ENCODE data around the gene TRAPPC12. TPM values are rescaled to one million over a fixed set of nuclear protein-coding genes. Genes with fewer than 3 reads are reported as not detected.

TRAPPC12 gene
- total and polyA plus RNA-seq, 8 donors: 83.0 to 119 (median 100.0) TPM

DNA sequence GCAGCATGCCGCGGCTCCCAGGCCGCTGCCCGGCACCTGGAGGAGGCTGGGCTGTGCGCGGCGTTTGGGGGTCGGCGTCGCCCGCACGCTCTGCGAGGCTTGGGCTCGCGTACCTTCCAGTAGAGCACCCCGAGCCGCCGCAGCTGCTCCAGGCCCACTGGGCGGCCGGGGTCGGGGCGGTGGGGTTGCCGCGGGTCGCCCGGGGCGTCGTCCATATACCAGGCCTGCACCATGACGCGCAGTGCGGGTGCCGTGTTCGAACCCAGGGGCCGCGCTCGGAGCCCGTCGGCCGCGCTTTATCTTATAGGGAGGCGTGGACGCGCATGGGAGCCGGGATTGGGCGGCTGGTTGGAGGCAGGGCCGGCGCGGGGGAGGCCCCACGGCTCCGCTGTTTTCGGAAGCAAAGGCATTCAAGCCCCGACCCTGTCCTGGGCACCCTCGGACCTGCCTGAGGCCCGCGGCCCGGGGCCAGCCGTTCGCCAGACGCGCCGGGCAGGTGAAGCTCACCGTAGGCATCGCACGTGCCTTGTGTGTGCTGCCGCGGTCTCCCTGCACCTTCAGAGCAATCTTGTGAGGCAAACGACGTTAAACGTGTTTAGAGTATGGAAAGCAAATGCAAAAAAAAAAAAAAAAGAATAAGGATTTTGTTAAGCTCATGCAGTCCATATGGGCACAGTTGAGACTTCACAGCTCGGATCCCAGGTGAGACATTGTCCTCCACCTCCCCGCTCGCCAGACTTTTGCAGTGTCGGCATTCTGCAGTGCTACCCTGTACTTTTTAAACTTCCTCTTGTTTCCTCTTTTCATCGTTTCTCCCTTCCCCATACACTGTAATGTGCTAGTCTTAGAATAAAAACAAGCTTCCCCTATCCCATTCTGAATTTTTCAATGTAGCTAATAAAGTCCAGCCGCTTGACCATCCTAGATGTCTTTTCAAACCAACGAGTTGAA is 140.0 kb downstream of the TRAPPC12 start, which contains the start of gene ADI1:
Gene ADI1 (minus strand): TSS at position 277 of the 951 bp plus-strand sequence. CDS start 44 bp downstream, at position 233.
- intact Hi-C loops (cut with DNase I): no loop called here

GRCh38 chr2:3520591-3520990 is 141.1 kb downstream of the TRAPPC12 start:
- H3K36me3 ChIP-seq: no peaks in the 10 kb centered on the region
- no peak for DNase-seq
- H3K9me3 ChIP-seq: peaks cover 0 to 2% of the 10 kb centered on the region in 2 donors
- H3K4me3 ChIP-seq: no peak overlapping the region
- TF ChIP-seq, protein P1, sequence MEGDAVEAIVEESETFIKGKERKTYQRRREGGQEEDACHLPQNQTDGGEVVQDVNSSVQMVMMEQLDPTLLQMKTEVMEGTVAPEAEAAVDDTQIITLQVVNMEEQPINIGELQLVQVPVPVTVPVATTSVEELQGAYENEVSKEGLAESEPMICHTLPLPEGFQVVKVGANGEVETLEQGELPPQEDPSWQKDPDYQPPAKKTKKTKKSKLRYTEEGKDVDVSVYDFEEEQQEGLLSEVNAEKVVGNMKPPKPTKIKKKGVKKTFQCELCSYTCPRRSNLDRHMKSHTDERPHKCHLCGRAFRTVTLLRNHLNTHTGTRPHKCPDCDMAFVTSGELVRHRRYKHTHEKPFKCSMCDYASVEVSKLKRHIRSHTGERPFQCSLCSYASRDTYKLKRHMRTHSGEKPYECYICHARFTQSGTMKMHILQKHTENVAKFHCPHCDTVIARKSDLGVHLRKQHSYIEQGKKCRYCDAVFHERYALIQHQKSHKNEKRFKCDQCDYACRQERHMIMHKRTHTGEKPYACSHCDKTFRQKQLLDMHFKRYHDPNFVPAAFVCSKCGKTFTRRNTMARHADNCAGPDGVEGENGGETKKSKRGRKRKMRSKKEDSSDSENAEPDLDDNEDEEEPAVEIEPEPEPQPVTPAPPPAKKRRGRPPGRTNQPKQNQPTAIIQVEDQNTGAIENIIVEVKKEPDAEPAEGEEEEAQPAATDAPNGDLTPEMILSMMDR (IDR thresholded peaks at IDR 0.05): no peak
- intact Hi-C loops (cut with DNase I): no loop called here
- H3K4me1 ChIP-seq: peaks cover 26 to 43% of the 10 kb centered on the region in 2 donors
- H3K27me3 ChIP-seq: no peaks in the 10 kb centered on the region
- no peak for ATAC-seq
- H3K27ac ChIP-seq: no peak overlapping the region

More for the DNA sequence above, 140.0 kb downstream of the TRAPPC12 start, which contains the start of gene ADI1:
- Histone ChIP-seq H3K9me3 (peaks cover 0 to 8% of the 10 kb centered on the region in 2 donors), H3K27me3 (no peaks in the 10 kb centered on the region), H3K36me3 (no peaks in the 10 kb centered on the region), H3K4me1 (peaks cover 26 to 39% of the 10 kb centered on the region in 2 donors), H3K4me3 (peak within 1 kb of the TSS; percentile 68 to 87), H3K27ac (peak within 1 kb of the TSS; percentile 96 to 99)
- DNase-seq (peak; percentile 69 to 96 (median 85)), ATAC-seq (peak; percentile 86)
- TF ChIP-seq, protein P1 (IDR thresholded peaks at IDR 0.05): no peak

- Histone ChIP-seq H3K4me1 (peaks cover 26 to 37% of the 10 kb centered on the region in 2 donors), H3K4me3 (no peak overlapping the region), H3K9me3 (no peaks in the 10 kb centered on the region), H3K27me3 (no peaks in the 10 kb centered on the region), H3K36me3 (no peaks in the 10 kb centered on the region), H3K27ac (peak overlapping the region; percentile 37 to 59)
- TF ChIP-seq, protein P1 (IDR thresholded peaks at IDR 0.05): no peak
- intact Hi-C loops (cut with DNase I): no loop called here
- DNase-seq (no peak), ATAC-seq (no peak)
Measured at GRCh38 chr2:3522961-3523421, 143.5 kb downstream of the TRAPPC12 start.

GRCh38 chr2:3523551-3524041 is 144.1 kb downstream of the TRAPPC12 start:
- ATAC-seq (peak; percentile 3), DNase-seq (no peak)
- Histone ChIP-seq H3K4me3 (no peak overlapping the region), H3K36me3 (no peaks in the 10 kb centered on the region), H3K27ac (peak overlapping the region; percentile 39 to 59), H3K9me3 (no peaks in the 10 kb centered on the region), H3K4me1 (peaks cover 26 to 34% of the 10 kb centered on the region in 2 donors), H3K27me3 (no peaks in the 10 kb centered on the region)
- TF ChIP-seq, protein P1 (IDR thresholded peaks at IDR 0.05): no peak
- intact Hi-C loops (cut with DNase I): no loop called here

DNA sequence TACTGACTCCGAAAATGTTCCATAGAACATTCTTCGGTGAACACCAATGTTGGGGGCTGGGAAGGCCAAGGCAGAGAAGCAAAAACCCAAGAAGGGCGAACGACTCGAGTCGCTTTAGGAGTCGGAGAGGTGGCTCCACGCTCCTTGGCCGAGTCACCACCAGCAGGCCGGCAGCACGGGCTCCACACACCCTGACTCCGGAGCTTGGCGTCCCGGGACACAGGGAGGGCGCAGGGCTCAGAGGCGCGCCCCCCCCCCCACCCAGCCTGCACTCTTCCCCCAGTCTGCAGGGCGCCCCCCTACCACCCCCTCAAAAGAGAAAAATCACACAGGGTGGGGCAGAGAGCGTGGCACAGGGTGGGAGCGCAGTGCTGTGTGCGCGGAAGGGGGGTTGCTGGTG is 147.4 kb downstream of the TRAPPC12 start:
- no peaks in the 10 kb centered on the region for H3K9me3 ChIP-seq
- TF ChIP-seq, protein P1 (IDR thresholded peaks at IDR 0.05): no peak
- DNase-seq (no peak), ATAC-seq (no peak)
- H3K4me3 ChIP-seq: no peak overlapping the region
- no peaks in the 10 kb centered on the region for H3K36me3 ChIP-seq
- peaks cover 20 to 25% of the 10 kb centered on the region in 2 donors for H3K4me1 ChIP-seq
- no peaks in the 10 kb centered on the region for H3K27me3 ChIP-seq
- H3K27ac ChIP-seq: no peak overlapping the region
- intact Hi-C loops (cut with DNase I): no loop called here

Measured in left lung (tissue), 10 donors.